Hematopoietic multipotent progenitor cell treated with erythropoietin and hydrocortisone succinate and interleukin-3 and kit ligand, for 6 days (in vitro differentiated cells): ENCODE data around the gene SFMBT1.
"Not testable (repeated sequence)": the region's sequence is repeated elsewhere in the genome, so short reads cannot be mapped to it uniquely, and the experiment has no call there.

ENCODE experiments used
- DNase-seq: peaks from one replicate; pipeline ENCODE4 v3.0.0-alpha.2; 2015

Gene SFMBT1

DNA sequence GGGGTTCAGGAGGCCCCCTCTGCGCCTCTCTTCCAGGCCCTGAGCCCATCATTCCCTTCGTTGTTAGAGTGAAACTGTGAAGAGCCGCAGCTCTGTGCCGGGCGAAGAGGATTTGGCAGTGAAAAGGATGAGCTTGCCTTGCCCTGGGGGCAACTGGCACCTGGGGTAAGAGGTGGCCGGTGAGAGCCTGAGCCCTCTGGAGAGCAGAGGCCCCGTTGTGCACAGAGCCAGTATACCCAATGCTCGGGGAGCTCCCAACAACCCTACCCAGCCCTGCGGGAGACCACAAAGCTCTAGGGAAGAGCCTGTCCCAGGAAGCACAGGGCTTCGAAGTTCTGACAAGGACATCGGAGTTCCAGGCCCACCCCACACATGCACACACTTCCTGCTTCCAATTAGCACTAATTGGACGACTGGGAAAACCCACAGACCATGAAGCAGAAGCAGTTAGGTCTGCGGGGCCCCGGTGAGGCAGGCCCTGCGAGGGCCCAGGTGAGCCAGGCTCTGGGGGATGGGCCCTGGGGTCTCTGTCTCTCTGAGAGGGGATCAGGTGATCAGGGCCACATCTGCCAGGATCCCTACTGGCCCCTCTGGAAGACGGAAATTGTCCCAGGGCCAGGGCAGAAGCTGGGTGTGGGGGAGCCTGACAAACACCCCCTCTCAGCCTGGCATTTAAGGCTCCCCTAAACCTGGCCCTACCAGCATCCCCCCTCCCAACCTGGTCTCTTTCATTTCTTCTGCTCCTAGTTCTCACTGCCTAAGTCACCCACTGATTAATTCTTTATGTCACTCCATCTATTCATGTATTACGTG, 27.9 kb upstream of the SFMBT1 start:
- DNase-seq = no peak

DNA sequence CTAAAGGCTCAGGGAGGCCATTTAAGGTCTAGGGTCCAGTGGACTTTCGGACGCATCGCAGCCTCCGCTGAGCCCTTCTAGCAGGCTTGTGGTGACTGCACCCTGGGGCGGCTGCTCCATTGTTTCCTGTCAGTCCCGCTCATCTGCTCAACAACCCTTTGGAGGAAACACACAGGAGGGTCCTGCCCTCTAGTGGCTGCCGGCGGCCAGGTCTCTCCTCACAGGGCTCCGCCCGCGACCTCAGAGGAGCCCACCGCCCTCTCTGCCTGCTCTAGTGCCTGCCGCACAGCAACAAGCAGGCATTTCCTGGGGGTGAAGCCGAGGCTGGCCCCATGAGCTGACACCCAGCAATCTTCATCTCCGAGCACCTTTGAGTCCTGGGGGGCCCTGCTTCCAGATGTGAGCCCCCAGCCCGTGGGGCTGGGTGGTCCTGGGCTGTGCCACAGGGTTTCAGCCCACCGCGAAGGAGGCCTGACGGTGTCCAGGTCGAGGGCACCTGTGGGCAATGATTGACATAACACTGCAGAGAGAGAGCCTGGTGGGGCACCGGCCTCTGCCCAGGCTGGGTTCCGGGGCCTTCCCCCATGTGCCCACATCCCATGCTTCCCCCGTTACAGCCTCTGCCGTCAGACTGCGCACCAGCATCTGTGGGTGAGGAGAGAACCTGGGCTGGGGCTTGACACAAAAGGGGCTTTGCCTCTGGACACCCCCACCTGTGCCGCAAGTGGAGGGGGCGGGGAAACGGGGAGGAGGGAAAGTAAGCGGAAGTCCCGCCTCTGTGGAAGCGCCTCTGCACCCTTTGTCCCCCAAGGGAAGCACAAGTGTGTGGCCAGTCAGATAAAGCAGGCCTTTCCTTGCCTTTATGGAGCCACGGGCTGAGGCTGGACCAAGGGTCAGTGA, 27.0 kb upstream of the SFMBT1 start:
- DNase-seq = peak; percentile 94

DNA sequence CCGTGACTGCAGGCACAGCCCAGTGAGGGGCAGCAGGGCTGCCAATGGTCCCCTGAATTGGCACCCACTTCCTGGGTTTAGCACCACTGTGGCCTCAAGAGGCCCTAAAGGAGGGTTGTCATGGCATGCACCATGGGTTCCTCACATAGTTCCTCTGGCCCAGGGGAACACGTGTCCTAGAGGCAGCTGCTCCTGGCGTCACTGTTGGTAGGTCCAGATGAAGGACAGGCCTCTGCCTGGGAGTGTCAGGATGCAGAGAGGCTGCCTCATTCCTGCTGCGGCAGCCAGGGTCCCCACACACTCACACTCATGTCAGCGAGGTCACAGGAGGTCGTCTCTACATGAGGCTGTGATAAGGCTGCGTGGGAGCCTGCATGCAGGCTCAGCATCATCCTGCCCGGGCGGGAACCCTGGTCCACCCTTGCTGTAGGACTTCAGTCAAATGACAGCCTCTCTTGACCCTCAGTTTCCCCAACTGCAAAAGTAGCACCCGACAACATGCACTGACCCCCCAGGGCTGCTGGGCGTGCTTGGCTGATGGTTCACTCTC, 26.1 kb upstream of the SFMBT1 start:
- DNase-seq = no peak

DNA sequence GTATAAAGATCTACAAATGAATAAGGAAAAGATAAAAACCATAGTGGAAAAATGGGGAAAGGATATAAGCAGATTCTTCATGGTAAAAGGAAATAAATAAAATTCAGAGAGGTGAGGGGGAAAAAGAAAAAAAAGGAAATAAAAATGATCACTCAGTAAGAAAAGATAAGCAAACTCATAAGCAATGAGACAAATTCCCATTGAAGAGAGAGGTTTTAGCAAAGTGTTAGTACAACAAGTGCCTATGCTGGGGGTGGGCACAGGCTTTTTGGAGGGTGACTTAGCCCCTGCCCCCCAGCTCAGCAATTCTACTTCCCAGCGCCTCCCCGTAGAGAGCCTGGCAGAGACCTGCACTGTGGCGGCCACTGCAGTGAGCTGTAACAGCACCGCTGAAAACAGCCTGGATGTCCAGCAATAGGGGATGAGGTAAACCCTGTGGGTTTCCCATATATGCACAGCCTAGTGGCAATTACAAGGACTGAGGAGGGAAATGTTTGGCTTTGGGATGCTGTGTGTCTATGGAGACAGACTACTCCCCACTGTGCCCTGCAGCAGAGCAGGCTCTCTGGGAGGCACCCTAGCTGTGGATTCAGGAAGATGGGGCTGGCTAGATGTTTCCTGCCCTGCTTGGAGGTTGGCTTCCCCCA, 23.7 kb upstream of the SFMBT1 start:
- no peak for DNase-seq

GRCh38 chr3:53068176-53068575, 22.3 kb upstream of the SFMBT1 start:
- DNase-seq = no peak

- DNase-seq = no peak
Observed at GRCh38 chr3:53067567-53067966, 21.7 kb upstream of the SFMBT1 start.

- no peak for DNase-seq
Observed at GRCh38 chr3:53065841-53066480, 20.1 kb upstream of the SFMBT1 start.

- no peak for DNase-seq
Observed at GRCh38 chr3:53062905-53063304, 17.0 kb upstream of the SFMBT1 start.

DNA sequence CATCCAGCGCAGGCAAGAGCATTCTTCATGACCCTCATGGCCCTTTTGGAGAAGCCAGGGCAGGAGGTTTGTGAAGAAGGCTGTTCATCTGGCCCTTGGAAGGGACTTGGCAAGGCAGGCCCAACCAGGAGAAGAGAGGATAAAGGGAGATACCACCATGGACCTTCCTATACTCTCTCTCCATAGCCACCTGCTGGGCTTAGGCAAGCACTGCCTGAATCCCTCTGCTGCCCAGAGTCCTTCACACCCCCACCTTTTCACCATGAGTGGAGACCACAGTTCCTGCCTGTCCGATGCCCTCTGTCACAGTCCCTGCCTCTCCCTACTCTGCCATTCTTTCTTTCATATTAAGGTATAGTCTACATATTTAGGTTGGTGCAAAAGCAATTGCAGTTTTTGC, 10.6 kb upstream of the SFMBT1 start:
- DNase-seq = peak; percentile 56

- DNase-seq = not testable (repeated sequence)
Observed at GRCh38 chr3:53054233-53054632, 8.4 kb upstream of the SFMBT1 start.

- DNase-seq = no peak
Observed at GRCh38 chr3:53051929-53052328, 6.1 kb upstream of the SFMBT1 start.

- DNase-seq = no peak
Observed at GRCh38 chr3:53049987-53050386, 4.1 kb upstream of the SFMBT1 start.

DNA sequence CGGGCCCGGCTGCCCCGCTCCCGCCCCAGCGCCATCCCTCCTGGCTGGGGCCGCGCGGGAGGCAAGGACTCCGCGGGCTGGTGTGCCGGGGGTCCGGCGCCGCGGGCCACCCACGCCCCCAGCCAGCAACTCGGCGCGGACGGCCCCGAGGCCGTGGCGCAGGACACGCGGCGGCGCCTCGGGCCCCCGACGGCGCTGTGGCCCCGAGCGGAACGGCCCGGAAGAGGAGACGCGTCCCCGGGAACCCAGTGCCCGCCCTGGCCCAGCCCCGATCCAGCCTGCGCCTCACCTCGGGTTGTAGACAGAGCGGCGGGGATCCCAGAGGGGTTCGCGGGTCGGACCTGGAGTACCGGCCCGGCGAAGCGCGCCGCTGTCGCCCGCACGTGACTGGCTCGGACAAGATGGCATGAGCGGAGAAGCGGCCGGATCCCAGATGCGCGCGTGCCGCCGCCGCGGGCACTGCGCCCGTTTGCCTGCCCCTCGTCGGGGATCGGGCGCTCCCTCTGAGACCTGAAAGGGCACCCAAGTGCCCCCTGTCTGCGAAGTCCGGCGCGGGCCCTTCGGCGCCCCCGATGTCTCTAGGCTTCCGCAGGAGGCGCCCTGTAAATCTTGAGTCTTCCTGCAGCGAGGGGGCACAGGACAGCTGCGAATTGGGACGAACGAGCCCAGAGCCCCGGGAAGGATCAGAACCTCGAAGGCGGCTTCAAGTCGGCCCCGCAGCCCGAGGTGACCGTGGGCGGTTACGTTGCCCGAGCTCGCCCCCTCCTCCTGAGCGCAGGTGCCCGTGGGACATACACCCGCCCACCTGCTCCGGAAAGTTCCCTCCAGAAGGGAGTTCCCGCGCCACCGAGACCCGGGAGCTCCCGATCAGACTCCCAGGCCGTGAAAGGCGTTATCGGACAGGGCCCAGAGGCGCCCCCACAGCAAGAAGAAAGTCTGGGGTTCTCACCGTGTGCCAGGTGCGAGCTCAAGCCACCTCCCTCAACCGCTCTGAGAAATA, 598 bp upstream of the SFMBT1 start:
- peak; percentile 80 for DNase-seq

DNA sequence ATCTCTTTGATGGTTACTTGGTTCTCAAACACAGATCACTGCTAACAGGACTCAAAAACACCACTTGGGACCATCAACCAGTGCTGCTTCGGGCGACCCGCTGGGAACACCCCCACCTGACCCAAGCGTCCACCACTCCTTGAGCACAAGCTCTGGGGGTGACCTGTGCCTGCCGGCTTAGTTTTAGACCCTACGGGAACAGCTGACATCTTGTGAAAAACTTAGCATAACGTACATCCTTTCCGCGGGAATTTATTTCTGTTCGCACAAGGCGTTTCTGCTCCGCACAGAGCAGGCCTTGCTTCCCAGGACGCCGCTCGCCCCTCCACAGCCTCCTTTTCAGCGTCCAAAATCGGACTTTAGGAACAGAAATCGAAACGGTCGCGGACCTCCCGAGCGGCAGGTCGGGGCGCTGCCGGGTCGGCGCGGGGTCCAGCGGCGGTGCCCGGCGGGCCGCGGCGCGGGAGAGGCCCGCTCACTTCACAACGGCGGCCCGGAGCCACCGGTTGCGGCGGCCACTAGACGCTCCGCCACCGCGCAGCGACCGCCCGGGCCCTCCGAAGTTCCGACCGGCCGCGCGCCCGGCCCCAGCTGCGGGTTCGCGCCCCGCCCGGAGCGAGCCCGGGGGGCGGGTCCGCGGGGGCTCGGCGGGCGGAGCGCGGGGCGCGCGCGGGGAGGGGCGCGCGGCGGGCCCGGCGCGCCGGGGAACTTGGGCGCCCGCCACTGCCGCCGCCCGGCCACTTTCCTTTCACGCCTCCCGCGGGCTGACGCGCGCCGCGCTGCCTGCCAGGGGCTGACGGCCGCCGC, 959 bp downstream of the SFMBT1 start:
- peak; percentile 67 for DNase-seq

DNA sequence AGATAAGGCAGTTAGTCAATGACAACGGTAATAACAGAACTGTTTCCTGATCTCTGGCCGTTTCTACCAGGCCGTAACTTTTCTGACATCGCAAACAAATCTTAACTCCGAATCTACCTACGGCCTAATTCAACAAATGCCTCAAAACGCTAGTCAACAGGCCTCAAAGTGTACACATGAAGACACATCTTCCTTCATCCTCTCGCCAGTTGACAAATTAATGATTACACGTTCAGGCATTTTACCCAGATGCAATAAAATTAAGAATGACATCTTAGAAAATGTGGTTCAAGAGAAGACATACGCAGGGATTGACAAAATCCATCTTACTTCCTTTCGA, 1.5 kb downstream of the SFMBT1 start:
- DNase-seq = no peak

- DNase-seq = no peak
Observed at GRCh38 chr3:53043738-53044137, 2.1 kb downstream of the SFMBT1 start.

DNA sequence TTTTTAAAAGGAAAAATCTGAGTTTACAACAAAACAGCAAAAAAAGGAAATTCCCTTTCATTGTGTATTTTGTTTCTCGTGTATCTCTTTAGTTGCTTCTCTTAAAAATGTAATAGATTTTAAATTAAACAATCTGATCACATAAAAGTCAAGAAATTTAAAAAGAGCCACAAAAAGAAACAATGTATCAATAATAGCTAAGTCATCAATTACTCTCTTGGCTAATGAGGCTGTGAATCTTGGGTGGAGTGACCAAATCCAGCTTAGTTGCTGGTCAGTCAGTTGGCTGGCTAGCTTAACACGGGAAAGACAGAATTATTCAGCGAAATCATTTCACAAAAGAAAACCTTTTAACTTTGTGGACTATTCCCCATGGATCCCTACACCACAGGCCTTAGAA, 3.2 kb downstream of the SFMBT1 start:
- DNase-seq = no peak

GRCh38 chr3:53040351-53040820, 5.5 kb downstream of the SFMBT1 start:
- DNase-seq = no peak

DNA sequence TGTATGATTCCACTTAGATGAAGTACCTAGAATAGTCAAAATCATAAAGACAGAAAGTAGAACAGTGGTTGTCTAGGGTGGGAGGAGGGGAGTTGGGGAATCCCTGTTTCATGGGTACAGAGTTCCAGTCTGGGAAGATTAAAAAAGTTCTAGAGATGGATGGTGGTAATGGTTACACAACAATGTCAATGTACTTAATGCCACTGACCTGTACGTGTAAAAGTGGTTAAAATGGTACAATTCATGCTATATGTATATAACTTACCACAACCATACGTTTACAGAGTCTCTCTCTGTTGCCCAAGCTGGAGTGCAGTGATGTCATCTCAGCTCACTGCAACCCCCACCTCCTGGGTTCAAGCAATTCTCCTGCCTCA, 6.5 kb downstream of the SFMBT1 start:
- DNase-seq = no peak

GRCh38 chr3:53038679-53039375, 7.0 kb downstream of the SFMBT1 start:
- DNase-seq = no peak
